Gastroesophageal sphincter (tissue), 3 donors: Measurements from ENCODE around the gene CDC42EP5.

ENCODE experiments used
- POLR2A ChIP-seq, 2 donors: fragments of 450-650 bp; IDR thresholded peaks; one replicate each; pipeline ENCODE4 v1.6.1; 2017; ENCODE audit warnings: antibody characterized with exemption in 2 of 2, mild to moderate bottlenecking in 2 of 2, moderate library complexity in 1 of 2
- POLR2AphosphoS5 ChIP-seq: sonication (generic); formaldehyde crosslinking; IDR thresholded peaks from one replicate; pipeline ENCODE4 v1.6.1; 2017; ENCODE audit warnings: antibody characterized with exemption
- TF ChIP-seq, protein P1 (sequence below), 4 experiments: fragments of 200-600 bp in 2 of 4; fragments of 450-650 bp in 2 of 4; sonication (generic) in 1 of 4; IDR thresholded peaks; one replicate each; pipeline ENCODE4 v1.5.1; 2017 to 2019; ENCODE audit warnings: antibody characterized with exemption in 4 of 4, mild to moderate bottlenecking in 2 of 4, moderate library complexity in 2 of 4

- TF ChIP-seq, protein P1, sequence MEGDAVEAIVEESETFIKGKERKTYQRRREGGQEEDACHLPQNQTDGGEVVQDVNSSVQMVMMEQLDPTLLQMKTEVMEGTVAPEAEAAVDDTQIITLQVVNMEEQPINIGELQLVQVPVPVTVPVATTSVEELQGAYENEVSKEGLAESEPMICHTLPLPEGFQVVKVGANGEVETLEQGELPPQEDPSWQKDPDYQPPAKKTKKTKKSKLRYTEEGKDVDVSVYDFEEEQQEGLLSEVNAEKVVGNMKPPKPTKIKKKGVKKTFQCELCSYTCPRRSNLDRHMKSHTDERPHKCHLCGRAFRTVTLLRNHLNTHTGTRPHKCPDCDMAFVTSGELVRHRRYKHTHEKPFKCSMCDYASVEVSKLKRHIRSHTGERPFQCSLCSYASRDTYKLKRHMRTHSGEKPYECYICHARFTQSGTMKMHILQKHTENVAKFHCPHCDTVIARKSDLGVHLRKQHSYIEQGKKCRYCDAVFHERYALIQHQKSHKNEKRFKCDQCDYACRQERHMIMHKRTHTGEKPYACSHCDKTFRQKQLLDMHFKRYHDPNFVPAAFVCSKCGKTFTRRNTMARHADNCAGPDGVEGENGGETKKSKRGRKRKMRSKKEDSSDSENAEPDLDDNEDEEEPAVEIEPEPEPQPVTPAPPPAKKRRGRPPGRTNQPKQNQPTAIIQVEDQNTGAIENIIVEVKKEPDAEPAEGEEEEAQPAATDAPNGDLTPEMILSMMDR (IDR thresholded peaks at IDR 0.05): no peak
- TF ChIP-seq POLR2AphosphoS5: no peak
- TF ChIP-seq POLR2A (IDR thresholded peaks at IDR 0.05): no peak
These were observed 38.8 kb downstream of the CDC42EP5 start for GRCh38 chr19:54434112-54434872.
